HCT116 (cell line): ENCODE data around the gene ZNF536. TPM values are rescaled to one million over a fixed set of nuclear protein-coding genes. Genes with fewer than 3 reads are reported as not detected.
A peak's percentile ranks its signal among the peaks of the same experiment; 100 is the strongest.

Experiments
- ATAC-seq: fragments of 200-7000 bp; cut with Tn5 transposase; 2 replicates; pipeline ENCODE4 v1.9.1; 2020; ENCODE audit warnings: mild to moderate bottlenecking, moderate library complexity
- BruUV-seq: library from RNA; stranded (reverse); fragments of 400-500 nt; replicated peaks from 2 replicates; lab custom pipeline; 2021; lab: Mats Ljungman, UMichigan
- CTCF ChIA-PET: fragments of 300-600 bp; sonication (Branson Sonifier 250); formaldehyde crosslinking; loops from one replicate; lab custom pipeline; 2021; ENCODE audit warnings: antibody characterized with exemption; lab: Charles Lee
- POLR2A ChIA-PET: fragments of 300-600, 350-600 bp; sonication (Branson Sonifier 250); formaldehyde crosslinking; loops from one replicate; lab custom pipeline; 2021; ENCODE audit warnings: antibody characterized with exemption; lab: Charles Lee
- RAD21 ChIA-PET, 2 experiments: fragments of 300-600 bp; sonication (Branson Sonifier 250); formaldehyde crosslinking; loops; one replicate each; lab custom pipeline; 2023; ENCODE audit warnings: low total read pairs in 2 of 2; ENCODE audit not compliant: uncharacterized antibody in 2 of 2, unreplicated experiment in 2 of 2, low non-redundant PET in 1 of 2; lab: Charles Lee
- DNase-seq: peaks from one replicate; pipeline ENCODE4 v3.0.0-alpha.2; 2010; ENCODE audit warnings: low read depth, low spot score
- H2AFZ ChIP-seq: fragments of 200-600 bp; shearing (Covaris generic), sonication (generic); 2 replicates; pipeline ENCODE4 v1.6.1; 2017; ENCODE audit warnings: low read depth, mixed run types, mixed read lengths, antibody characterized with exemption, low read length; ENCODE audit not compliant: poor library complexity, severe bottlenecking
- H3K27ac ChIP-seq: 2 replicates; pipeline ENCODE4 v1.5.1; 2012; ENCODE audit warnings: low read depth, low read length
- H3K27me3 ChIP-seq: fragments of 200-600 bp; sonication (generic); 2 replicates; pipeline ENCODE4 v1.6.1; 2016; ENCODE audit warnings: mixed run types, low read length, mixed read lengths; ENCODE audit not compliant: insufficient read depth
- H3K36me3 ChIP-seq, 2 experiments: fragments of 200-500 bp in 1 of 2; fragments of 200-600 bp in 1 of 2; sonication (Bioruptor generic) in 1 of 2; sonication (generic) in 1 of 2; 2 replicates each; pipeline versions ENCODE4 v1.5.1 to v1.6.1; 2014 to 2016; ENCODE audit warnings: low read length in 2 of 2, inconsistent platforms in 1 of 2, mixed read lengths in 1 of 2, mixed run types in 1 of 2; ENCODE audit not compliant: insufficient read depth in 2 of 2, control insufficient read depth in 1 of 2
- H3K4me1 ChIP-seq, 2 experiments: fragments of 200-600 bp in 1 of 2; sonication (generic) in 1 of 2; 2 replicates each; pipeline versions ENCODE4 v1.5.1 to v1.6.1; 2012 to 2017; ENCODE audit warnings: low read length in 2 of 2, inconsistent platforms in 1 of 2, mild to moderate bottlenecking in 1 of 2, mixed read lengths in 1 of 2, mixed run types in 1 of 2, moderate library complexity in 1 of 2; ENCODE audit not compliant: insufficient read depth in 2 of 2, control insufficient read depth in 1 of 2
- H3K4me2 ChIP-seq: fragments of 200-600 bp; sonication (generic); 2 replicates; pipeline ENCODE4 v1.6.1; 2017; ENCODE audit warnings: mixed run types, low read length, mixed read lengths
- H3K4me3 ChIP-seq, 2 experiments: fragments of 200-600 bp in 1 of 2; sonication (generic) in 1 of 2; replicated peaks in 1 of 2; 2 replicates each; pipeline ENCODE4 v1.5.1; 2011 to 2016; ENCODE audit warnings: low read length in 2 of 2, control low read depth in 1 of 2, low read depth in 1 of 2, mild to moderate bottlenecking in 1 of 2, mixed read lengths in 1 of 2, mixed run types in 1 of 2
- H3K79me2 ChIP-seq: fragments of 200-600 bp; sonication (generic); 2 replicates; pipeline ENCODE4 v1.6.1; 2017; ENCODE audit warnings: mild to moderate bottlenecking, mixed run types, low read length, moderate library complexity, mixed read lengths; ENCODE audit not compliant: insufficient read depth
- H3K9ac ChIP-seq: fragments of 200-600 bp; sonication (generic); 2 replicates; pipeline ENCODE4 v1.6.1; 2016; ENCODE audit warnings: low read length, mixed read lengths
- H3K9me2 ChIP-seq: fragments of 200-600 bp; sonication (generic), shearing (Covaris generic); 2 replicates; pipeline ENCODE4 v1.6.1; 2017; ENCODE audit warnings: mixed run types, mild to moderate bottlenecking, moderate library complexity; ENCODE audit not compliant: insufficient read depth
- H3K9me3 ChIP-seq, 2 experiments: fragments of 200-500 bp in 1 of 2; fragments of 200-600 bp in 1 of 2; sonication (Bioruptor generic) in 1 of 2; sonication (generic) in 1 of 2; 2 replicates each; pipeline ENCODE4 v1.6.1; 2014 to 2017; ENCODE audit warnings: low read length in 2 of 2, mixed read lengths in 2 of 2, inconsistent platforms in 1 of 2, low read depth in 1 of 2, mild to moderate bottlenecking in 1 of 2, mixed run types in 1 of 2, moderate library complexity in 1 of 2; ENCODE audit not compliant: control insufficient read depth in 1 of 2, insufficient read depth in 1 of 2
- H4K20me1 ChIP-seq: fragments of 200-600 bp; sonication (generic), shearing (Covaris generic); 2 replicates; pipeline ENCODE4 v1.6.1; 2017; ENCODE audit warnings: mixed run types, mild to moderate bottlenecking, moderate library complexity; ENCODE audit not compliant: insufficient read depth
- CEBPB ChIP-seq: IDR thresholded peaks from 2 replicates; pipeline ENCODE4 v1.6.1; 2012; ENCODE audit warnings: low read depth
- CTCF ChIP-seq, 3 experiments: fragments of 200-600 bp in 1 of 3; sonication (generic) in 1 of 3; IDR thresholded peaks in 2 of 3; conservative IDR thresholded peaks in 1 of 3; 2 replicates each; pipeline ENCODE4 v1.5.1; 2012 to 2017; ENCODE audit warnings: low read depth in 2 of 3, low read length in 2 of 3, antibody characterized with exemption in 1 of 3, borderline replicate concordance in 1 of 3, control low read depth in 1 of 3, mild to moderate bottlenecking in 1 of 3, mixed read lengths in 1 of 3, mixed run types in 1 of 3, moderate library complexity in 1 of 3; ENCODE audit not compliant: insufficient read depth in 1 of 3
- RAD21 ChIP-seq: IDR thresholded peaks from 2 replicates; pipeline ENCODE4 v1.6.1; 2012; ENCODE audit warnings: low read depth, mild to moderate bottlenecking
- TCF7L2 ChIP-seq: IDR thresholded peaks from 2 replicates; pipeline ENCODE4 v1.7.0; 2011; ENCODE audit warnings: borderline replicate concordance, inconsistent platforms; ENCODE audit not compliant: insufficient read depth, insufficient read length; ENCODE audit errors: extremely low read depth
- ZFX ChIP-seq: fragments of 450-650 bp; IDR thresholded peaks from 2 replicates; pipeline ENCODE4 v1.6.1; 2017
- ZNF274 ChIP-seq: fragments of 200-500 bp; sonication (Bioruptor generic); IDR thresholded peaks from 2 replicates; pipeline ENCODE4 v1.6.1; 2014; ENCODE audit warnings: mild to moderate bottlenecking, low read depth, low read length, inconsistent platforms
- intact Hi-C: fragments of 100-400 bp; cut with micrococcal nuclease; formaldehyde crosslinking; loops from 2 replicates; pipeline ENCODE4 v1.10.0; 2022
- total RNA-seq: library from RNA; stranded (reverse); gene quantifications from one replicate; pipeline ENCODE4 v1.2.1, GENCODE V29; 2021; ENCODE audit not compliant: unreplicated experiment

Gene ZNF536
- total RNA-seq, 1 experiment from 2014 or later = not detected

GRCh38 chr19:30437869-30438268 lies 65.7 kb downstream of the ZNF536 start:
- ChIA-PET POLR2A (no interaction called here), RAD21 (no interaction called here), CTCF (no interaction called here)
- ATAC-seq = no peak
- H3K36me3 ChIP-seq = no peaks in the 10 kb centered on the region
- no peak overlapping the region for H3K27ac ChIP-seq
- H3K9me2 ChIP-seq = no peaks in the 10 kb centered on the region
- no peak for DNase-seq
- intact Hi-C loops = no loop called here
- H2AFZ ChIP-seq = no peak overlapping the region
- no peak for TF ChIP-seq CEBPB
- no peak for TF ChIP-seq TCF7L2
- 0 out of 6 replicates have a peak, but pooled peaks of 1 of the 3 experiments have one; percentile 13 for TF ChIP-seq CTCF (IDR thresholded peaks at IDR 0.05 in 2 of 3, conservative IDR thresholded peaks at IDR 0.05 in 1 of 3; ENCODE audit: borderline replicate concordance in 1 of 3, insufficient read depth in 1 of 3, low read depth in 2 of 3, low read length in 2 of 3)
- no peaks in the 10 kb centered on the region for H4K20me1 ChIP-seq
- H3K79me2 ChIP-seq = no peaks in the 10 kb centered on the region
- no peak overlapping the region for H3K4me3 ChIP-seq
- H3K9ac ChIP-seq = no peak overlapping the region
- no TSS peak for BruUV-seq
- H3K9me3 ChIP-seq = no peaks in the 10 kb centered on the region
- H3K4me2 ChIP-seq = no peak overlapping the region
- H3K4me1 ChIP-seq = no peaks in the 10 kb centered on the region
- no peaks in the 10 kb centered on the region; the same call in 1 of the 2 replicates for H3K27me3 ChIP-seq

- no peak overlapping the region for H3K9ac ChIP-seq
- no peaks in the 10 kb centered on the region for H3K9me3 ChIP-seq
- H4K20me1 ChIP-seq = no peaks in the 10 kb centered on the region
- no peaks in the 10 kb centered on the region for H3K79me2 ChIP-seq
- POLR2A ChIA-PET = no interaction called here
- no peaks in the 10 kb centered on the region; the same call in 1 of the 2 replicates for H3K27me3 ChIP-seq
- H2AFZ ChIP-seq = no peak overlapping the region
- TF ChIP-seq ZFX (no peak), ZNF274 (no peak), TCF7L2 (no peak), RAD21 (no peak)
- no peak overlapping the region for H3K4me3 ChIP-seq
- H3K4me1 ChIP-seq = no peaks in the 10 kb centered on the region
- H3K9me2 ChIP-seq = no peaks in the 10 kb centered on the region
- no TSS peak for BruUV-seq
- H3K36me3 ChIP-seq = no peaks in the 10 kb centered on the region
- no peak overlapping the region for H3K27ac ChIP-seq
- ATAC-seq (no peak), DNase-seq (no peak)
- intact Hi-C loops = no loop called here
- RAD21 ChIA-PET = no interaction called here
- no peak overlapping the region for H3K4me2 ChIP-seq
- CTCF ChIA-PET = no interaction called here
These were observed 67.1 kb downstream of the ZNF536 start for GRCh38 chr19:30439310-30439709.
